Spinal cord (tissue), 10 donors: Measurements from ENCODE around the gene SHC2. TPM values are rescaled to one million over a fixed set of nuclear protein-coding genes. Genes with fewer than 3 reads are reported as not detected.
A peak's percentile ranks its signal among the peaks of the same experiment; 100 is the strongest.

Source experiments
- DNase-seq, 6 donors: peaks; one replicate each; pipeline versions ENCODE4 v3.0.0 to v3.0.0-alpha.2; 2013 to 2015; ENCODE audit warnings: low spot score in 6 of 6, low read depth in 4 of 6
- H3K27ac ChIP-seq: one replicate; pipeline ENCODE4 v1.5.1; 2013; ENCODE audit warnings: low read depth, low read length, control low read depth
- H3K27me3 ChIP-seq: one replicate; pipeline ENCODE4 v1.6.1; 2013; ENCODE audit warnings: low read length; ENCODE audit not compliant: control insufficient read depth, insufficient read depth
- H3K36me3 ChIP-seq: one replicate; pipeline ENCODE4 v1.6.1; 2013; ENCODE audit warnings: low read length; ENCODE audit not compliant: control insufficient read depth, insufficient read depth
- H3K4me1 ChIP-seq: one replicate; pipeline ENCODE4 v1.6.1; 2013; ENCODE audit warnings: low read length; ENCODE audit not compliant: control insufficient read depth, insufficient read depth
- H3K4me3 ChIP-seq: one replicate; pipeline ENCODE4 v1.5.1; 2013; ENCODE audit warnings: low read depth, low read length, control low read depth
- H3K9me3 ChIP-seq: one replicate; pipeline ENCODE4 v1.6.1; 2013; ENCODE audit warnings: low read length; ENCODE audit not compliant: control insufficient read depth, insufficient read depth
- whole genome bisulfite sequencing: methylation state at CpG from one replicate; pipeline ENCODE4 v1.1.5; 2013; ENCODE audit warnings: missing lambda C conversion rate; ENCODE audit not compliant: insufficient coverage; 5-methylcytosine and 5-hydroxymethylcytosine counted together
- polyA plus RNA-seq, 2 donors: library from polyadenylated mRNA; unstranded; fragments of 120-200 nt; gene quantifications; one replicate each; pipeline ENCODE4 v1.2.1, GENCODE V29; 2013; ENCODE audit not compliant: insufficient read length in 2 of 2
- total RNA-seq, 2 donors: library from RNA; depleted of rRNA in 1 of 2; stranded (reverse); fragments of 120-200 nt in 1 of 2; fragments of >200 nt in 1 of 2; gene quantifications; one replicate each; pipeline versions ENCODE4 v1.2.3 to v1.2.4, GENCODE V29; 2013 to 2014
- donor health status: healthy.

SHC2 gene
- total and polyA plus RNA-seq, 4 donors, result 15.5 to 111 (median 58.4) TPM

- peaks cover 7% of the 10 kb centered on the region for H3K27me3 ChIP-seq
- no peaks in the 10 kb centered on the region for H3K9me3 ChIP-seq
- 87% methylated on average over 14 of the region's 14 CpGs for WGBS
- H3K4me1 ChIP-seq, result peaks cover 11% of the 10 kb centered on the region
- H3K4me3 ChIP-seq, result no peak overlapping the region
- H3K36me3 ChIP-seq, result peaks cover 3% of the 10 kb centered on the region
- no peak for DNase-seq
- no peak overlapping the region for H3K27ac ChIP-seq
These were observed 82.1 kb downstream of the SHC2 start for GRCh38 chr19:378706-379105.

GRCh38 chr19:377801-378581, 82.8 kb downstream of the SHC2 start:
- H3K9me3 ChIP-seq, result no peaks in the 10 kb centered on the region
- H3K4me3 ChIP-seq, result no peak overlapping the region
- peaks cover 11% of the 10 kb centered on the region for H3K4me1 ChIP-seq
- H3K27ac ChIP-seq, result no peak overlapping the region
- 64% methylated on average over 31 of the region's 38 CpGs for WGBS
- peaks cover 7% of the 10 kb centered on the region for H3K27me3 ChIP-seq
- DNase-seq, result no peak
- peaks cover 3% of the 10 kb centered on the region for H3K36me3 ChIP-seq

- peaks cover 24% of the 10 kb centered on the region for H3K4me1 ChIP-seq
- peaks cover 7% of the 10 kb centered on the region for H3K27me3 ChIP-seq
- H3K9me3 ChIP-seq, result no peaks in the 10 kb centered on the region
- H3K4me3 ChIP-seq, result no peak overlapping the region
- H3K36me3 ChIP-seq, result peaks cover 3% of the 10 kb centered on the region
- H3K27ac ChIP-seq, result no peak overlapping the region
- no peak for DNase-seq
- 97% methylated on average over 8 of the region's 8 CpGs for WGBS
These were observed 84.7 kb downstream of the SHC2 start for GRCh38 chr19:376111-376470.

- H3K27me3 ChIP-seq, result peaks cover 7% of the 10 kb centered on the region
- 72% methylated on average over 41 of the region's 43 CpGs for WGBS
- no peak overlapping the region for H3K4me3 ChIP-seq
- H3K9me3 ChIP-seq, result no peaks in the 10 kb centered on the region
- H3K27ac ChIP-seq, result no peak overlapping the region
- DNase-seq, result no peak
- H3K4me1 ChIP-seq, result peaks cover 24% of the 10 kb centered on the region
- H3K36me3 ChIP-seq, result peaks cover 3% of the 10 kb centered on the region
These were observed 85.3 kb downstream of the SHC2 start for GRCh38 chr19:375395-376110.

GRCh38 chr19:374886-375235, 86.0 kb downstream of the SHC2 start:
- no peak for DNase-seq
- Histone ChIP-seq H3K27ac (no peak overlapping the region), H3K4me1 (peaks cover 24% of the 10 kb centered on the region), H3K36me3 (peaks cover 3% of the 10 kb centered on the region), H3K27me3 (peaks cover 7% of the 10 kb centered on the region), H3K4me3 (no peak overlapping the region), H3K9me3 (no peaks in the 10 kb centered on the region)
- 66% methylated on average over 12 of the region's 17 CpGs for WGBS

GRCh38 chr19:374183-374885, 86.5 kb downstream of the SHC2 start:
- DNase-seq, result no peak
- Histone ChIP-seq H3K4me1 (peaks cover 24% of the 10 kb centered on the region), H3K36me3 (peaks cover 3% of the 10 kb centered on the region), H3K27me3 (peaks cover 7% of the 10 kb centered on the region), H3K9me3 (no peaks in the 10 kb centered on the region), H3K27ac (no peak overlapping the region), H3K4me3 (no peak overlapping the region)
- 74% methylated on average over 21 of the region's 23 CpGs for WGBS

GRCh38 chr19:373391-374182, 87.2 kb downstream of the SHC2 start:
- DNase-seq, result no peak
- 83% methylated on average over 23 of the region's 24 CpGs for WGBS
- no peaks in the 10 kb centered on the region for H3K9me3 ChIP-seq
- peaks cover 24% of the 10 kb centered on the region for H3K4me1 ChIP-seq
- H3K36me3 ChIP-seq, result peaks cover 3% of the 10 kb centered on the region
- H3K27me3 ChIP-seq, result peaks cover 7% of the 10 kb centered on the region
- no peak overlapping the region for H3K27ac ChIP-seq
- no peak overlapping the region for H3K4me3 ChIP-seq

- H3K27ac ChIP-seq, result no peak overlapping the region
These were observed 88.4 kb downstream of the SHC2 start for GRCh38 chr19:372306-372890.

More at GRCh38 chr19:372306-372890, 88.4 kb downstream of the SHC2 start:
- H3K27me3 ChIP-seq, result peaks cover 7% of the 10 kb centered on the region
- H3K4me3 ChIP-seq, result no peak overlapping the region
- 53% methylated on average over 9 of the region's 14 CpGs for WGBS
- peaks cover 24% of the 10 kb centered on the region for H3K4me1 ChIP-seq
- H3K9me3 ChIP-seq, result no peaks in the 10 kb centered on the region
- H3K36me3 ChIP-seq, result peaks cover 3% of the 10 kb centered on the region
- DNase-seq, result peak in 4 of 6 donors; percentile 17 to 89 (median 53)
